GM04504 (cell line): ENCODE results near the gene TMEM131.

Experiments used
- DNase-seq: peaks from one replicate; pipeline ENCODE4 v3.0.0-alpha.2; 2012; ENCODE audit warnings: low read depth

TMEM131 gene

DNA sequence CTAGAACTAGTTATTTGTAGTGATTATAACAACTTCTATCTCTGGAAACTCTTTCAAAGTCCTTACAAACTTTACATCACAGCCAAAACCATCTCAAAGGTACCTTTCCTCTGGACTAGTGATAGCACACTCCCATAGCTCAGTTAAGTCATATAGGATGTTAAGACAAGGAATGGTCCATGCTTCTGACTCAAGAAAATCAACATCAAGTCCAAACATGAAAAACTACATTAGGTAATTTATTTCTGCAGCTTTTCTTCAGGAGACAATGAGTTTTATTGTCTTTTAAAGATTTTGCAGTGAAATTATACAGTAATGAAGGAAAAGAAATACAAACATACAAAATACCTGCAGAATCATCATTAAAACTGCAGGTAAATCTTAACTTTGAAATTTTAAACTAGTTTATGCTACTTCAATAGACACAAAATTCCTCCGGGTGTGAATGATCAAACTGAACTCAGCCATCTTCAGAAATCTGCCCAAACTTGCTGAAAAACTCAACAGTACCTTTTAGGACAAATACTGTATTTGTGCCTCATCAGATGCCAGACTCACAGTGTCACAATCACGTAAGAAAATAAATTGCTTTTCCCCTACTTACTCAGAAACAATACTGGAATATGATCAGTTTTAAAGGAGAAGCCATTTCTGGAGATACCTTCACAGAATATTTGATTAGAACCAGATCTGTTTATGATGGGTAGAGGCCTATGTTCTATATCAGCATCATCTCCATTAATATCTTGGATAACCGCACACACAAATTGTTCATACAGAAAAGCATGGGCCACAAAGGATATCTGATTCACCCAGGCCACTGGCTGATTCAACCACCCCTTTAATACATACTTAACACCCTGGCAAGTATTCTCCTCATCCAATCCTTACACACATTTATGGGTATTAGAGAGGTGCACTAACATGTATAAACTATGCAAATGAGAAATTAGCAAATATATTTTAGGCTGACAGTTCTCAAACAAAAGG is 2.6 kb downstream of the TMEM131 start:
- no peak for DNase-seq

DNA sequence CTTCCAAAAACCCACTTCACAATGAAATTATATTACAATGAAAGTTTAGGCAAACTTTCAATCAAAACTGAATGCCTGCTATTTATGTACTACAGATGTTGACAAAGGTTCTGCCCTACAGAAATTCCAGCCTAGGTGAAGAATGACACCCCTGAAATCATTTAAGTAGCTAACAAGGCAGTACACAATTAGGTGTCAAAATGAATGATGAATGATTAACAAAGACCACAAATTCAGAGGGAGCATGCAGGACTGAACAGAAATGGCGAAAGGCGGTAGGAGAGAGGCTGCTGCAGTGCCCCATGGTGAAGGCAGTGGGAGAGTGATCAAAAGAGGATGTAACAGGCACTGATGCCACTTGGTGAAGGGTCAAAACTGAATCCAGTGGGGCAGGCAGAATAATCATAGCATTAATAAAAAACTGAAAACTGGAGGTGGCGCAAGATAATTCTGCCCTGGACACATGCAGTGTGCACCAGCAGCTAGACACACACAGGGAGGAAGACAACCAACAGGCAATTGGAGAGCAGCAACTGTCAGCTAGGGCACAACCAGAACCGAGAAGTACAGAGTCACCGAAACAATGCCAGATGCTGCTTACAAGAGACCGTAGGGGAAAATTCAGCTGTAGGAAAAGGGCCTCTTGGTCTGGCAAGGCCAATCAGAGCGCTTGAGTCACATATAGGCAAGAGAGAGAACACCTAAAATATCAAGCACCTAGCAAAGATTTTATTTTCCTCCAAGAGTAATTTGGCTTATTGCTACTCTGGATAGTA is 4.5 kb downstream of the TMEM131 start:
- DNase-seq = no peak

DNA sequence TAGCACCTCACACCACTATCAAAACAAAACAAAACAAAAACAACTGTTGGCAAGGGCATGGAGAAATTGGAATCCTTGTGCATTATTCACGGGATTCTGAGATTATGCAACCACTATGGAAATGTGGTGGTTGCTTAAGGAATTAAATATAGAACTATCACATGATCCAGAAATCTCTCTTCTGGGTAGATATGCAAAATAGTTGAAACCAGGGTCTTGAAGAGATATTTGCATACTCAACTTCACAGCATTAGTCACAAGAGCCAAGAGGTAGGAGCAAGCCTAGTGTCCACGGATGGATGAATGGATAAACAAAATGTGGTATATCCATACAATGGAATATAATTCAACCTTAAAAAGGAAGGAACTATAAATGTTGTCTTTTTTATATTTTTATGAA is 7.0 kb downstream of the TMEM131 start:
- no peak for DNase-seq

DNA sequence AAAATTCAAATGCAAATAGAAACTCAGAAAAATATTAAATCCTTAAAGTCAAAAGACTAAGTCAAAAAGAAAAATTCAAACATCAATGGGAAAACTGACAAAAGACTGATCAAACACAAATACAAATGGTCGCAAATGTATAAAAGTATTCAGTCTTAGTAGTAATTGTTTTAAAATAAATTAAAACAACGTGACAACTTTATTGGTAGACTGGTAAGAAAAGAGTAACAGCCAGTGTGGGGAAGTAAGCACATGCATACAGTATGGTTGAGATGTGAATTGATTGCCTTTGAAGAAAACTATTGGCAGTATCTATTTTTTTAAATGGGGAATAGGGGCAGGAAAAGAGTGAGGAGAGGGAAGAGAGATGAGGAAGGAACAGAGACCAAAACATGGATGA is 9.8 kb downstream of the TMEM131 start:
- DNase-seq = no peak

DNA sequence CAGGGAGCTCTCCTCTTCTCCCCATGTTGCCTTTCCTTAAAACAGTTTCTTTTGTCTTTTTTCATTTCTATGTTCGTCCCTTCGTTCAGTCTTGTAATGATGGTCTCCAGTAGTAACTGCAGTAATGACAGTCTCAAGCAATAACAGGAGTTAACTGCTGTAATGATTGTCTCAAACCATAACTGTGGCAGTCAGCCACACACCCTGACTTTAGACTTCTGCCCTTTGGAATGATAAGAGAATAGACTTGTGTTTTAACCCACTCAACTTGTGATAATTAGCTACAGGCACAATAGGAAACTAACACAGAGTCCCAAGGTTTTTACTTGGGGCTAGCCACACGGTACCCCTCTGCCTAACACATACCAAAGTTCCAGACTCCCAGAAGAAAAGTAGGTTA is 12.1 kb downstream of the TMEM131 start:
- no peak for DNase-seq

DNA sequence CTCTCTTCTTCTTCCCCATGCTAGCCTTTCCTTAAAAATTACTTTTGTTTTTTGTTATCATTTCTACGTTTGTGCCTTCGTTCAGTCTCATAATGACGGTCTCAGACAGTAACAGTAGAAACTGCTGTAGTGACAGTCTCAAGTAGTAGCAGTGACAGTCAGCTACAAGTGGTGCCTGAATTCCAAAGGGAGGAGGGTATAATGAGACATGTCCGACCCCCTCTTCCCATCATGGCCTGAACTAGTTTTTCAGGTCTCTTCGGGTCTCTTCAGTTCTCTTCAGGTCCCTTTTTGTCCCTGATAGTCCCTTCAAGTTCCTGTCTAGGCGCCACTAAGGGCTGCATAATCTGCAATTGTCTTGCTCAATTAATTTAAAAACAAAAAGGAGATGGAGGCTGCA is 12.6 kb downstream of the TMEM131 start:
- no peak for DNase-seq

DNA sequence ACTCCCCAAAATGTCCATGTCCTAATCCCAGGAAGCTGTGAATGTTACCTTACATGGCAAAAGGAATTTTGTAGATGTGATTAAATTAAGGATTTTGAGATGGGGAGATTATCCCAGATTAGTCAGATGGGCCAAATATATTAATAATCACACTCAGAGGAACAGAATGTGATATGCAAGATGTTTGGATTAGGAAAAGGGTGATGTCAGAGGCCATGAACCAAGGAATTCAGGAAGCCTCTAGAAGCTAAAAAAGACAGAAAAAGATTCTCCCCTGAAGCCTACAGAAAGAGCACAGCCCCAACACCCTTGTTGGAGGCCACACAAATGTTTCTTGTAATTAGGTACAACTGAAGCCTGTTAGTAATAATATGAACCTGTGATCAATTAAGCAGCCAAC is 13.1 kb downstream of the TMEM131 start:
- no peak for DNase-seq

DNA sequence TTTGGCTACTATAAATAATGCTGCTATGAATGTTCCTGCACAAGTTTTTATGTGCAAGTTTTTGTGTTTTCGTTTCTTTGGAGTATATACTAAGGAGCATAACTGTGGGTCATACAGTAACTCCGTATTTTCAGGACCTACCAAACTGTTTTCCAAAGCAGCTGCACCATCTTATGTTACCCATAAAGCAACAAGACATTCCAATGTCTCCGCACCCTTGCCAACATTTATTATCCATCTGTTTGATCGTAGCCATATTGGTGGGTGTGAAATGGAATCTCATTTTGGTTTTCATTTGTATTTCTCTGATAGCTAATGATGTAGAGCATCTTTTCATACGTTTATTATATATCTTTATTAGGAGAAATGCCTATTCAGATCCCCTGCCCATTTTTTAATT is 13.8 kb downstream of the TMEM131 start:
- no peak for DNase-seq

DNA sequence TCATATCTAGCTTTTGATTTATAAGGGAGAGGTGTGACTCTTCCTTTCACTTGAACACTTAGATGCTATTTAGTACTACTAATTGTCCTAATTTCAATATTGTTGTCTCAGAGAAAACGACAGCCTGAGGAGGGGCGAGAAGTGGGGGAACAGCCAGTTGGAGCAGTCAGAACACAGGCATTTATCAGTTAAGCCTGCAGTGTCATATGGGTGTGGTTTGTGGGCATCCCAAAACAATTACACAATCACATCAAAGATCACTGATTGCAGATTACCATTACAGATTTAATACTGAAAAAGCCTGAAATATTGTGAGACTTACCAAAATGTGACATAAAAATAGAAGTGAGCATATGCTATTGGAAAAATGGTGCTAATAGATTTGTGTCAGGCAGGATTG is 15.8 kb downstream of the TMEM131 start:
- no peak for DNase-seq

DNA sequence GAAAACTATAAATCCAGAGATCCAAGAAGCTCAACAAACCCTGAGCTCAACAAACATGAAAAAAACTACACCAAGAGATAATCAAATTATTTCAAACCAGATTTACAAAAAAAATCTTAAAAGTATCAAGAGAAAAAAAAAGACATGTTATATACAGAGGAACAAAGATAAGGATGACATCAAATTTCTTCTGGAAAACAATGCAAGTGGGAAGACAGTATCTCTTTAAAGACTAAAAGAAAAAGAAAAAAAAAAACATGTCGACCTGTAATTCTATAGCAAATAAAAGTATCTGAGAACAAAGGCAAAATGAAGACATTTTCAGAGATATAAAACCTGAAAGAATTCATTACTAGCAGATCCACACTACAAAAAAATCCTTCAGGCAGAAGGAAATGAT is 21.3 kb downstream of the TMEM131 start:
- DNase-seq = no peak

DNA sequence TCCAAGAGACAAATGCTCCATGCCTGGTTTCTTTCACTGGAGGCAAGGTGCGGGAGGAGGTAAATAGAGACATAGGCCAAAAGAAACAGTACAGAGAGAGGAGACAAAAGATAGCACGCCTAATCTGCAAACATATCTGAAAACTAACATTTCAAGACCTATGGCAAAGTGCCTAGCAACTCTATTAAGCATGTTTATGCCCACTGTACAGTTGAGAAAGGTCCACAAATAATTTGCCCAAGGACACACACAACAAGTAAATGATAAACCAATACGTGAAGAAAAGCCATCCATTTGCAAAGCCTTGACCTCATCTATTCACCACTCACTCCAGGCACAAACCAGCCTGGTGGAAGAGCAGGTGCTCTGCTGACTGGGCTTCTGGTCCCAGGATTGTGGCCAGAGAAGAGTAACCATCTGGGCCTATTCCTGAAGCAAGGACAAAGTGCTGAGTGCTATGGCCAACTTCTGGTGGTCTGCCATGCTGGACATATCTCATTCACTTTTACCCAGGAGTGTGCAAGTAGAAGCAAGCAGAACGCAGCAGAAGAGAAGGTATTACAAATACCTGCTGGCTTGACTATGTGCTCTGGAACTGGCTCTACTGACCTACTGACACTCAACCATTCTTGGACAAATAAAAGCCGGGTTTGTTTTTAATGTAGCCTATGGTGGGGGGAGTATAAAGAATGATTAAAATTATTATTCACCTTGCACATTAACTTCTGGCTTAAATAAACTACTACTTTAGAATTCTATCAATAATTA is 25.3 kb downstream of the TMEM131 start:
- no peak for DNase-seq

DNA sequence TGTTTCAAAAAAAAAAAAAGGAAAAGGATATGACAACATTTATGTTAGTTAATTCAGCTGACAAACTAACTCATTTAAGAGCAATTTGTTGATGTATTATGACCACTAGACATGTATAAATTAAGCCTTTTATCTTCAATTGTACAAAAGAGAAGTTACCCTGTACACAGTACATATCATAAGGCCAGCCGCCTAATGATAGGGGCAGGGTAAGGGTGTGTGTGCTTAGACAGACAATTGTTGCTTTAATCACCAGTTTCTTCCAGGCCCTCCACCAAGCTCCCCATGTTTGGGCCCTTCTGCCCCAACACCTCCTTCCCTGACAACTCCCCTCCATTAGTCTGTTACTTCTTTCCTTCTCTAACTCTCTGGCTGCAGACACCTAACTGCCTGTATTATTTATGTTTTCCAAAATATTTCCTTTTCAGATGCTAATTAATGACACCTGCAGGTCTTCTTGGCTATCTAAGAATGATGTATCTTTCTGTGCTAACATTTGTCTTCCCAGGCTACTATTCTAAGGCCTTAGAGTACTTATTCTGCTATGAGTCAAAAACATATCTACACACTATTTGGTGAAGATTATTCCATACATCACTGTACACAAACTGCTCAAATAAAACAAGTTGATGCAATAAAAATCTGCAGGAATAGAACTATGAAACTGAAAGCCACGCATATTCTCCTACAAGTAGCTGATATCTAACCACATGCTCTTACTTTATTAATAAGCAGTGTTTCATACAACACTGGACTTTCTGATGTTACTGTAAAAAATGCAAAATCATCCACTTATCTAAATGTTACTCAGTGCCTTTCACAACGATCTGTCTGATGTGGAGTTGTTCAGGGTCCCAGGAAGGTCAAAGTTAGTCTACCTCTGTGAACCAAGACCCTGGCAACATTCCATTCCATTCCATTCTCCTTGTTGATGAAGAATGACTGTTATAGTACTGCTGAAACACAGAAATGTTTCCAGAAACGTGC is 26.4 kb downstream of the TMEM131 start:
- no peak for DNase-seq

DNA sequence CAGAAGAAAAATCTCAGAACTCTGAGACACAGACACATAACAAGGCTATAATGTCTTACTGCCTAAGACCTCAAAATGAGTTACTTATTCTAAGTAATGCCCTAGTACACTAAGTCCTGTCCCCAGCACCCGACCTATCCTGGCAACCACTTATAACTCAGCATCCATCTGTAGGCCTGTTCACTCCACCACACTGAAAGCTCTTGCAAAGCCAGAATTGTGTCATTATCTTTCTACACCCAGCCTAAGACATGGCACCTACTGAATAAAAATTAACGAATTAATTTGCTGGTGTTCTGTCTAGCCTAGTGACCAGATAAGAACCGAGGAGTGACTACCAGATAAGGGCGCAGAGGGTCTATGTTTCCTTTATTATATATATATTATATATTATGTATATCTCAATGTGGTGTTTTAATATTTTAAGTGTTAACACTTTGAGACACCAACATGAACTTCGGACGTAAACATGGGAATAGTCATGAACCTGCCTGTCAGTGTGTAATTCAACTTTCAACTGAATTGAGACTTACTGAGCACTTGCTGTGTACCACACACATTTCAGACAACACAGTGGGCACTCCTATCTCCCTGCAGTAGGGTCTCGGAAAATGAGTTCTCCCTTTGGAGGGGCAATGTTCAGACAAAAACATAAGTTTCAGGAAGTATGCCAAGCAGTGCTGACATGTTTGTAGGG is 27.7 kb downstream of the TMEM131 start:
- no peak for DNase-seq

DNA sequence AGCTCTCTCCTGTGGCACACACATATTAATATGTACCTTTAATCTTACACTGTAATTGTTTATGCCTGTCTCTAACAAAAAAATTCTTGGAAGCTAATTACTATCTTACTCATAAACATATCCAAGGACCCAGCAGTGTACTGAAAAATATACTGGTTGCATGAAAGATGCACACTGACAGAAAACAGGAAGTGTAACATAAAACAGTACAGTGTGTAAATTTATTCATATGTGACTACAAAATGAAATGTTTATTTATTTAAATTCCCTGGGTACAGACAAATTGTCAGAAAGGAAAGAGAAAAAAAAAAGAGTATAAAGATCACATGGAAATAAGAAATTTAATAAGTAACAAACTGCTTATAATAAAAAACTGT is 28.5 kb downstream of the TMEM131 start:
- DNase-seq = no peak

DNA sequence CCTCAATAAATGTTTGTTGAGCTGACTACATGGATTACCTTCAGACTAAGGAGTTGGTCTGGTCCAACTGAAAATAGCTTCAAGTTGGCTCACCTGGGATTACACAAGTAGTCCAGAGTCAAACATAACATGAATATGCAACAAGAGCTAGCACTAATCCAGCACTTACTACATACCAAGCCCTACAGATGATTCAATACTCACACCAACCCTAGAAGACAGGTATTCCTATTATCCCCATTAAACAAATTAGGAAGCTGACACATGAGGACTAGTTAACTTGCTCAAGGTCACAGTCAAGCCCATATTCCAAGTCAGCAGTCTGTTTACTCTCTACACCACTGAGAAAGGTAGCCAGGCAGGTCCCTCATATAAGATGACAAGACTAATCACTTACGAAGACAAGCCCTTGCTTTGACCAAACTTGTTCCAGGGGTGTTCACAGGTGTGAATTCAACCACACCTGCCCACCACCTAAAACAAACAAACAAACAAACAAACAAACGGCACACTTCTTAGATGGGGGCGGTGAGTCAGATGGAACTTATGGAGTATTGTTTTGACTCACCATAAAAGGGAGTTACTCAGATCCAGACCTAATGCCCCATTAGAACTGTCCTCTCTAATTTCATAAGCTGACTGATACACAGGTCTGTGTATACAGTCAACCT is 29.1 kb downstream of the TMEM131 start:
- DNase-seq = no peak

DNA sequence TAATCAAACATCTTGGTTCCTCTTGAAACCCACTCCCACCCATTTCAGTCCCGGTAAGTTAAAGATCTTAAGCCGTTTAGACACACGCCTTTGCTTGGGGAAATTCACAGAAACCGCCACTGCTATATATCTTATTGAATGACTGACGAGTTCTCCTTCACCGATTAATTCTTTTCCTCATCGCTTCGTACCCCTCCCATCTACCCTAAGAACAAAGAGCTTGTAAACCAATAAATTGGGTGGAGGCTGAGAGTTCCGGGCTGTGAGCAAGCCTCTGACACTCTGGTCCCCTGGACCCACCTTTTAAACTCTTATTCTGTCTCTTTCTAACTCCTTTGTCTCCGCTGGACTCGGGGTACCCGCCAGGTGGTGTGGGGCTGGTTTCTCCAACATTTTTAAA is 30.6 kb downstream of the TMEM131 start:
- DNase-seq = no peak

DNA sequence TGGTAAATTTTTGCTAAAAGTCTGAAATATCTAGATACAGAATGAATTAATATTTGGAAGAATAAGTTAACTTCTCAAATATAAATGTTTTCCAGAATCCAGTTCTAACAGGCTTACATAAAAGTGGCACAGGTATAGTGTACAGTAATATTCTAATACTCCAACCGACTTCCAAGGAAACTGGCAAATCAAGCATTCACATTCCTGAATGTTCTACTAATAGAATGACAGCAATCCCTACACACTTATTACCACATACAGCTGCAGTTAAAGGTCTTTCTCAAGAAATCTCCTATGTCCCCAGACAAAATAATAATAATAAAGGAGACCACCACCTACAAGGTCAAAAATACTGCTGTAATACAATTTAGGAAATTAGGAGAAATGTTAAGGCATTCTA is 31.9 kb downstream of the TMEM131 start:
- DNase-seq = no peak

DNA sequence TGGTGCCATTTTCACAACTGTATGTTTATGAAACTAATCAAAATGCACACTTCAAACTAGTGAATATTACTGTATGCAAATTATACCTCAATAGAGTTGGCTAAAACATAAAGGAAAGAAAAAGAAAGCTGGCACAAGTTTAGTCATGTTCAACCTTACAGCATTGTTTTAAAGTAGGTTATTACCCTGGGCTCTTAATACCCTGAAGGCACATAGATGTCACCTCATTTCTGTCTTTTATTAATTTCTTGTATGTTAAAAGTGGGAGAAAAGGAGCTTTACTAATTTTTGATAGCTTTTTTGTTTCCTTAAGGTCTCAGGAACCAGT is 32.7 kb downstream of the TMEM131 start:
- DNase-seq = no peak

DNA sequence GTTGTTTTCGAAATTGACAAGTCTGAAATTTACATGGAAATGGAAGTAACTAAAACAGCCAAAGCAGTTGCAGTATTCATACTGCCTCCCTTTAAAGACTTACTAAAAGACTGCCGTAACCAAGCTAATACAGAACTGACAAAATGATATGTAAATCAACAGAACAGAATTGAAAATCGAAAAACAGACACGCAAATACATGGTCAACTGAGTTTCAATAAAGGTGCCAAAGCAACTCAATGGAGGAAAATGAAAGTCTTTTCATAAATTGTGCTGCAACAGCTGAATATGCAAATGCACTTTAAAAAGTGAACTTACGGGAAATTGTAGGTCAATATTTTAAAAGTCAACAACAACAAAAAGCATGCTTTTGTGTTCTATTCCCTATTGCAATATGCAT is 34.2 kb downstream of the TMEM131 start:
- no peak for DNase-seq

DNA sequence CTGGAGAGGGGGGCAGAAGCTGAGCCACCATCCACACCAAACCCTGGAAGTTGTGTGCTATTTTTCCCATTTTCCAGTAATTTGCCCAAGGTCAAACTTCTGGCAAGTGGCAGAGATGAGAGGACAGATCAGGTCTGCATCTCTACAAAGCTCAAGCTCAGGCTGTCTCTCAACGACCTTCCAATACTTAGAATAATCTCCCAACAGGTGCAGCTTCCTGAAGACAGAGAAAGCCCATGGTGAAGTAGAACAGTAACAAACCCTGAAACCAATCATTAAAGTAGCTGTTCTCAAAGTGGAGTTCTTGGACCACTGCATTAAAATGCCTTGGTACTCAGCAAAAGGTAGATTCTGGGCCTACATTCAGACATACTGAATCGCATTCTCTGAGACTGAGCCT is 37.6 kb downstream of the TMEM131 start:
- DNase-seq = no peak
